ENCODE measurements around the gene WDR86.

WDR86 gene, protein sequence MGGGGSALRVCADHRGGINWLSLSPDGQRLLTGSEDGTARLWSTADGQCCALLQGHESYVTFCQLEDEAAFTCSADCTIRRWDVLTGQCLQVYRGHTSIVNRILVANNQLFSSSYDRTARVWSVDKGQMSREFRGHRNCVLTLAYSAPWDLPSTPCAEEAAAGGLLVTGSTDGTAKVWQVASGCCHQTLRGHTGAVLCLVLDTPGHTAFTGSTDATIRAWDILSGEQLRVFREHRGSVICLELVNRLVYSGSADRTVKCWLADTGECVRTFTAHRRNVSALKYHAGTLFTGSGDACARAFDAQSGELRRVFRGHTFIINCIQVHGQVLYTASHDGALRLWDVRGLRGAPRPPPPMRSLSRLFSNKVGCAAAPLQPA

GRCh38 chr7:151409667-151410404 lies at the start of gene WDR86:
WDR86 (minus strand) TSS chr7:151410038; CDS start chr7:151409589, 449 bp downstream.
- DNase-seq = no peak

- no peak for DNase-seq
Observed at GRCh38 chr7:151457534-151457933, 47.7 kb upstream of the WDR86 start.

DNA sequence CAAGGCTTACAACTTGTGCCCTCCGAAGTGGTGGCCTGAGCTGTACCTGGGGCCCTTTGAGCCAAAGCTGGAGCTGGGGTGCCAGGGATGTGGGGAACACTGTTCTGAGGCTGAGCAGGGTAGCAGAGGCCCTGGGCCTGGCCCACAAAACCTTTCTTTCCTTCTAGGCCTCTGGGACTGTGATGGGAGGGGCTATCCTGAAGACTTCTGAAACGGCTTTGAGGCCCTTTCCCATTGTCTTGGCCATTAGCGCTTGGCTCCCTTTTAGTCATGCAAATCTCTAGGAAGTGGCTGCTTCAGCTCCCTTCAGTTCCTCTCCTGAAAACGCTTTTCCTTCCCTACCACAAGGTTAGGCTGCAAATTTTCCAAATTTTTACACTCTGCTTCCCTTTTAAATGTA lies 46.9 kb upstream of the WDR86 start:
- no peak for DNase-seq

- DNase-seq = no peak
Observed at GRCh38 chr7:151456276-151456675, 46.4 kb upstream of the WDR86 start.

DNA sequence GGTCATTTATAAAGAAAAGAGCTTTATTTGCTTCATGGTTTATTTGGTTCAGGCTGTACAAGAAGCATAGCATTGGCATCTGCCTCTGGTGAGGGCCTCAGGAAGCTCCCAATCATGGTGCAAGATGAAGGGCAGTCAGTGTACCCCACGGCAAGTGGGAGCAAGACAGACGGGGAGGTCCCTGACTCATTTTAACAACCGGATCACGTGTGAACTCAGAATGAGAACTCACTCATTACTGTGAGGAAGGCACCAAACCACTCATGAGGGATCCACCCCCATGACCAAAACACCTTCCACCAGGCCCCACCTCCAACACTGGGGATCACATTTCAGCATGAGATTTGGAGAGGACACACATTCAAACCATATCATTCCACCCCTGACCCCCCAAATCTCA lies 45.9 kb upstream of the WDR86 start:
- DNase-seq = no peak

- no peak for DNase-seq
Observed at GRCh38 chr7:151454932-151455530, 45.2 kb upstream of the WDR86 start.

DNA sequence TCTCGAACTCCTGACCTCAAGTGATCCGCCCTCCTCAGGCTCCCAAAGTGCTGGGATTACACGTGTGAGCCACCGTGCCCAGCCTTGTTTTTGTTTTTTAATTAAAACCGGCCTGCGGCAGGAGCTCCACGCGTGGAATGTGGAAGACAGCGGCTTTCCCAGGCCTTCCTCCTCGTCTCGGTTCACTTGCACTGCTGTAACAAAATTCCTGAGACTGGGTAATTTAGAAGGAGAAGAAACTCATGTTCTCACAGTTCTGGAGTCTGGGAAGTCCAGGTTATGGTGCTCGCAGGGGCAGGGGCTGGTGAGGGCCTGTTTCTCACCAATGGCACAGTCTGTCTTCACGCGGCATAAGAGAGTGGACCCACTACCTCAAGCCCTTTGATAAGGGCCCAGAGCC lies 44.5 kb upstream of the WDR86 start:
- no peak for DNase-seq

DNA sequence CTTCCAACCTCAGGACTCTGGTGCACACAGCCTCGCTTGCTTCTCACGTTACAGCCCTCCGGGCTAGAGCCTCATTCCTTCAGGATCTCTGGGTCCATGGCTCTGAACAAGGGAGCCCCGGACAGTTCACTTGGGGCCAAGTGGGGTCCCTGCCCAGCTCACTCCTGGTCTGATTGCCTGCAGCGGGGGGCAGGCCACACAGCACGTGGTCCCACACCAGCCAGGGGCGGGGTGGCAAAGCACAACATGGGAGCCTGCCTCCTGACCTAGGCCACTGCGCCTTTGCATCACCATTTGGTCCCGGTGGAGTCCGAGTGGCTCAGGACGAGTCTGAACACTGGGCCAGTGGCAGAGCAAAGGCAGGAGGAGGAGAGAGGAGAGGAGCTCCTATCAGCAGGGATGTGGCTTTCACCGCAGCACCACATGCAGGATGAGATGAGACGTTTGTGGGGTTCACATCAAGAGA lies 43.5 kb upstream of the WDR86 start:
- DNase-seq = no peak

- no peak for DNase-seq
Observed at GRCh38 chr7:151452680-151453325, 43.0 kb upstream of the WDR86 start.

- no peak for DNase-seq
Observed at GRCh38 chr7:151451626-151452571, 42.1 kb upstream of the WDR86 start.

GRCh38 chr7:151451156-151451555 lies 41.3 kb upstream of the WDR86 start:
- DNase-seq = no peak

DNA sequence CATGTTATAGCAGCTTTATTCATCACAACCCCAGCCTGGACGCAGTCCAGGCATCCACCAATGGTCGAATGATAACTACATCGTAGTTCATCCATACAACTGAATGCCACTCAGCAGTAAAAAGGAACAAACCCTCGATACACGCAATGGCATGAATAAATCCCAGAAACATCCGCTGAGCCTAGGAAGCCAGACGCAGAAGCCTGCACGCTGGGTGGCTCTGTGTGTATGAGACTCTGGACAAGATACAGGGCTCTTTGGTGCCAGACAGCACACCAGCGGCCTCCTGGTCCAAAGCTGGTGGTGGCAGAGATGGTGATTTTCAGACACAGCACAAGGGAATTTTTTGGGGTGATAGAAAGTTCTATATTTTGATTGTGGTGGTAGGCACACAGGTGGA lies 40.2 kb upstream of the WDR86 start:
- DNase-seq = no peak

- peak; percentile 83 for DNase-seq
Observed at GRCh38 chr7:151448261-151449252, 38.7 kb upstream of the WDR86 start.

DNA sequence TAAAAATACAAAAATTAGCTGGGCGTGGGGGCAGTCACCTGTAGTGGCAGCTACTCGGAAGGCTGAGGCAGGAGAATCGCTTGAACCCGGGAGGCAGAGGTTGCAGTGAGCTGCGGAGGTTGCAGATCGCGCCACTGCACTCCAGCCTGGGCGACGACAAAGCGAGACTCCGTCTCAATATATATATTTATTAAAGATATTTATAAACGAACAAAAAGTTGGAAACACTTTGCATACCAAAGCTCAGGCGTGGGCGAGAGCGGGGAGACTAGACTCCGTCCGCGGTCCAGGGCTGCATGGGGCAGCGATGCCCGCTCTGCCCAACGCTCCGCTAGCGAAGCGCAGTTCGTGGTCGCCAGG lies 38.0 kb upstream of the WDR86 start:
- no peak for DNase-seq

DNA sequence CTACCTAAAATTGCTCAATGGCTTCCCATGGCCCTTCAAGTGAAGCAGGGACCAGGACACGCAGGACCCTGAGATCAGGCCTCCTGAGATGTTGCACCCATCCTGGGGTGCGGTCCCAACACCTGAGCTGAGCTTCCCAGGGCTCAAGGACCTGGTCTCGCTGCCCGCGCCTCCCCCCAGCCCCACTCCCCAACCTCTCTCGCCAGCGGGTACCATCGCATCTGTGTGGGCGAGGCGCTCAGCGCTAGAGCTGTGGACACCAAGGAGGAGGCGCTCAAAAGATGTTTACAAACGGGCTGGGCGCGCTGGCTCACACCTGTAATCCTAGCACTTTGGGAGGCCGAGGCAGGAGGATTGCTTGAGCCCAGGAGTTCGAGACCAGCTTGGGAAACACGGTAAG lies 37.5 kb upstream of the WDR86 start:
- no peak for DNase-seq

GRCh38 chr7:151446412-151446811 lies 36.6 kb upstream of the WDR86 start:
- DNase-seq = no peak

- DNase-seq = no peak
Observed at GRCh38 chr7:151444632-151445031, 34.8 kb upstream of the WDR86 start.

GRCh38 chr7:151442776-151443496 lies 33.1 kb upstream of the WDR86 start:
- DNase-seq = no peak

DNA sequence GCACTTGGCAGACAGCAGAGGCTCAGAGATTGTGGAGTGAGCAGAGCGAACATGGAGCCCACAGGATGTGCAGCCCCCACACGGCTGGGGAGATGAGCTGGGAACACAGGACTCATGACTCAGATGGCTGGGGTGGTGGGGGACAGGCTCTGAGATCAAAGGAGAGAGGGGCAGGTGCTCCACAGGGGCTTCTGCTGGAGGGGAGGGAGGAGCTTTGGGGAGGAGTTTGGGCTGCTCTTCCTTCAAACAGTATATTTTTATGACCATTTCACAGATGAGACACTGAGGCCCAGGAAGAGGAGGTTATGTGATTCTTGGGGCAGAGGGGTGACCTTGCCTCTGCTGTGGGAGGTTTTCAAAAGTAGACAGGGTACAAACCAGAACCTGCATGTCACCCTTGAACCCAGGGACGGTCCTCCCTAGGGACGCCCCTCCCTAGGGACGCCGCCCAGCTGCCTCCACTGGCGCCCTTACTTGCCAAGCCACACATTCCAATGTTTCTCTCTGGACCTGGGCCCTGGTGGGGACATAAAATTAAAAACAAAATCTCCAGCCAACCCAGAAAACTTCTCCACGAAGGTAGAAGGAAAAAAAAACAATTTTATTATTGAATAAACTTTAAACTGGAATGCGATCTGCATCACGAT lies 31.1 kb upstream of the WDR86 start:
- DNase-seq = no peak

All from hematopoietic multipotent progenitor cell treated with erythropoietin and hydrocortisone succinate and interleukin-3 and kit ligand, for 6 days (in vitro differentiated cells).